ENCODE data around the gene BSND.

The BSND gene

DNA sequence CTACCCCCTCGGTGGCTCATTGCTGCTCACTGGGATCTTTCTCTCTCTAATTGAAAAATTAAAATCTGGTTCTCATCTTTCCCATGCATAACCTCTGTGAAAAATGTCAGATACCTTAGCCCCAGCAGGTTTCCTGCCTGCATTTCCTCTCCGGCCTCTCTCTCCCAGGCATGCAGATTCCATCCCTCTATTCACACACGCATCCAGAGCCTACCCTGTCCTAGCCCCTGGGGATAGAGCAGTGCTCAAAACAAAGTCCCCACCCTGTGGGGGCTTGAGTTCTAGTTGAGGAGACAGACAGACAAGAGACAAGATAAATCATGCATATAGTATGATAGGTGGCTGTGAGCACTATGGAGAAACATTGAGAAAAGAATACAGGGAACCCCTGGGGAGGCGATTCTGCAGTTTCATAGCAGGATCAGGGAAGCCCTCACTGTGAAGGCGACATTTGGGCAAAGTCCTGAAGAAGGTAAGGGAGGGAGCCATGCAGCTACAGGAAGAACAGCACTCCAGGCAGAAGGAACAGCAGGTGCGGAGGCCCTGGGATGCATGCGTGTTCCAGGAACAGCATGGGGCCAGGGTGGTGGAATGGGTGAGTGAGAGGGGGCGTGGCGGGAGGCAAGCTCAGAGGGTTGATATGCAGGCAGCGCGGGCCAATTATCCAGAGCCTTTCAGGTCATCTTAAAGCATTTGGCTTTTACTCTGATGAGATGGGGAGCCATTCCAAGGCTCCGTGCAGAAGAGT lies 3.5 kb upstream of the BSND start:
- no peaks in the 10 kb centered on the region for H3K36me3 Mint-ChIP-seq (ENCODE audit: low read depth)
- H3K9me3 Mint-ChIP-seq: peaks cover 3% of the 10 kb centered on the region
- peak overlapping the region in 1 of 3 experiments; percentile 34 for H3K27ac Mint-ChIP-seq
- H3K4me1 Mint-ChIP-seq: peaks cover 15% of the 10 kb centered on the region
- H3K4me3 Mint-ChIP-seq: peak overlapping the region in 1 of 3 experiments; percentile 18
- no peak for TF ChIP-seq CTCF (IDR thresholded peaks at IDR 0.05; ENCODE audit: unreplicated experiment in 3 of 3)
- peaks cover 74% of the 10 kb centered on the region for H3K27me3 Mint-ChIP-seq (ENCODE audit: low read depth)

DNA sequence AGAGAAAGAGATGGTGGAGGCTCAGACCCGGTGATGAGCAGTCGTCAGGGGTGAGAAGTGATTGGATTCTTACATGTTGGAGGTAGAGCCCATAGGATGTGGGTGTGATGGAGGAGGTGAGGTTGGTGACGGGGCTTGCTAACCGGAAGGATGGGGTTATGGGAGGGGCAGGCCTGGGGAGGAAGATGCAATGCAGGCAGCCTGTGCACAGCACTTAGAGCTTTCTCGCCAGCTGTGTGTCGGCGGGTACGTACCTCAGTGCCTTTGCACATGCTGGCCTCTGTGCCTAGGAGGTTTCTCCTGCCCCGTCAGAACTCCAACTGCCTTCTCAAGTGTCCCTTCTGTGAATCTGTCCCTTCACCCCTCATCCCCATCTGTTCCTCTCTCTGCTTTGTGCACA lies 2.9 kb upstream of the BSND start:
- no peak for TF ChIP-seq CTCF (IDR thresholded peaks at IDR 0.05; ENCODE audit: unreplicated experiment in 3 of 3)
- no peaks in the 10 kb centered on the region for H3K36me3 Mint-ChIP-seq (ENCODE audit: low read depth)
- H3K4me1 Mint-ChIP-seq: peaks cover 15% of the 10 kb centered on the region
- H3K9me3 Mint-ChIP-seq: peaks cover 3% of the 10 kb centered on the region
- peaks cover 74% of the 10 kb centered on the region for H3K27me3 Mint-ChIP-seq (ENCODE audit: low read depth)
- H3K27ac Mint-ChIP-seq: no peak overlapping the region
- no peak overlapping the region for H3K4me3 Mint-ChIP-seq

- Mint-ChIP-seq H3K36me3 (ENCODE audit: low read depth) (no peaks in the 10 kb centered on the region), H3K4me3 (peak overlapping the region; percentile 8 to 59 (median 58)), H3K4me1 (peaks cover 15% of the 10 kb centered on the region), H3K27me3 (ENCODE audit: low read depth) (peaks cover 74% of the 10 kb centered on the region), H3K9me3 (peaks cover 3% of the 10 kb centered on the region), H3K27ac (no peak overlapping the region)
- peak; percentile 63 to 71 (median 63) for TF ChIP-seq CTCF (IDR thresholded peaks at IDR 0.05; ENCODE audit: unreplicated experiment in 3 of 3)
Measured at GRCh38 chr1:54996359-54996868, 2.3 kb upstream of the BSND start.

GRCh38 chr1:54996869-54997710 lies 1.6 kb upstream of the BSND start:
- peak overlapping the region; percentile 8 to 59 (median 24) for H3K4me3 Mint-ChIP-seq
- no peak for TF ChIP-seq CTCF (IDR thresholded peaks at IDR 0.05; ENCODE audit: unreplicated experiment in 3 of 3)
- peak overlapping the region in 1 of 3 experiments; percentile 24 for H3K27ac Mint-ChIP-seq
- H3K27me3 Mint-ChIP-seq (ENCODE audit: low read depth): peaks cover 69% of the 10 kb centered on the region
- H3K36me3 Mint-ChIP-seq (ENCODE audit: low read depth): no peaks in the 10 kb centered on the region
- H3K4me1 Mint-ChIP-seq: peaks cover 15% of the 10 kb centered on the region
- H3K9me3 Mint-ChIP-seq: peaks cover 3% of the 10 kb centered on the region

GRCh38 chr1:54997711-54997986 lies 1.1 kb upstream of the BSND start:
- no peak for TF ChIP-seq CTCF (IDR thresholded peaks at IDR 0.05; ENCODE audit: unreplicated experiment in 3 of 3)
- Mint-ChIP-seq H3K4me3 (peak overlapping the region in 1 of 3 experiments; percentile 54), H3K9me3 (peaks cover 3% of the 10 kb centered on the region), H3K4me1 (peaks cover 15% of the 10 kb centered on the region), H3K27ac (peak overlapping the region in 1 of 3 experiments; percentile 24), H3K36me3 (ENCODE audit: low read depth) (no peaks in the 10 kb centered on the region), H3K27me3 (ENCODE audit: low read depth) (peaks cover 66% of the 10 kb centered on the region)
